T-cell (primary cell): ENCODE results near the gene EPC2. TPM values are rescaled to one million over a fixed set of nuclear protein-coding genes. Genes with fewer than 3 reads are reported as not detected.

Source experiments
- ATAC-seq, 4 experiments: fragments of 200-7000 bp in 3 of 4; fragments of 150-1000 bp in 1 of 4; cut with Tn5 transposase; replicated peaks in 1 of 4; 1 replicate in 3 of 4; 2 replicates in 1 of 4; pipeline ENCODE4 v1.10.0; 2021; ENCODE audit warnings: moderate library complexity in 3 of 4, mild to moderate bottlenecking in 2 of 4, moderate number of reproducible peaks in 1 of 4
- CTCF ChIA-PET, 2 donors: fragments of 300-600 bp; sonication (Branson Sonifier 250); formaldehyde crosslinking; loops; one replicate each; lab custom pipeline; 2022; ENCODE audit warnings: antibody characterized with exemption in 2 of 2; lab: Charles Lee
- POLR2A ChIA-PET, 2 donors: fragments of 300-600 bp; sonication (Branson Sonifier 250); formaldehyde crosslinking; loops; one replicate each; lab custom pipeline; 2022; ENCODE audit warnings: antibody characterized with exemption in 2 of 2; lab: Charles Lee
- DNase-seq, 35 experiments: peaks; one replicate each; pipeline versions ENCODE4 v3.0.0 to v3.0.0-alpha.2; 2013 to 2023
- H3K27ac ChIP-seq: one replicate; pipeline ENCODE4 v1.5.1; 2013; ENCODE audit warnings: low read length
- H3K27me3 ChIP-seq, 2 experiments: replicated peaks in 1 of 2; 1 replicate in 1 of 2; 2 replicates in 1 of 2; pipeline versions ENCODE4 v1.6.1 to v1.7.0; 2013; ENCODE audit warnings: low read length in 1 of 2, mixed read lengths in 1 of 2; ENCODE audit not compliant: control insufficient read depth in 2 of 2, insufficient read depth in 2 of 2; ENCODE audit errors: extremely low read depth in 1 of 2
- H3K36me3 ChIP-seq, 2 donors: 1 replicate in 1 of 2; 2 replicates in 1 of 2; pipeline versions ENCODE4 v1.6.1 to v1.7.0; 2013; ENCODE audit warnings: low read length in 1 of 2; ENCODE audit not compliant: control insufficient read depth in 2 of 2, insufficient read depth in 1 of 2; ENCODE audit errors: extremely low read depth in 1 of 2
- H3K4me1 ChIP-seq, 2 experiments: 1 replicate in 1 of 2; 2 replicates in 1 of 2; pipeline versions ENCODE4 v1.6.1 to v1.7.0; 2013; ENCODE audit warnings: low read length in 2 of 2, mixed read lengths in 1 of 2; ENCODE audit not compliant: insufficient read depth in 2 of 2, control insufficient read depth in 1 of 2; ENCODE audit errors: extremely low read depth in 1 of 2
- H3K4me3 ChIP-seq, 2 donors: 1 replicate in 1 of 2; 2 replicates in 1 of 2; pipeline versions ENCODE4 v1.5.1 to v1.7.0; 2013; ENCODE audit warnings: mild to moderate bottlenecking in 2 of 2, low read length in 1 of 2, moderate library complexity in 1 of 2; ENCODE audit not compliant: control insufficient read depth in 1 of 2; ENCODE audit errors: extremely low read depth in 1 of 2
- H3K9me3 ChIP-seq: 2 replicates; pipeline ENCODE4 v1.7.0; 2013
- H3K27ac Mint-ChIP-seq, 2 donors: one replicate each; pipeline ENCODE4 v1.8.0; 2020 to 2021; ENCODE audit warnings: mild to moderate bottlenecking in 2 of 2, mixed read lengths in 2 of 2
- H3K27me3 Mint-ChIP-seq, 2 donors: one replicate each; pipeline ENCODE4 v1.8.0; 2021 to 2022; ENCODE audit warnings: mixed read lengths in 2 of 2
- H3K36me3 Mint-ChIP-seq: one replicate; pipeline ENCODE4 v1.8.0; 2021; ENCODE audit warnings: mixed read lengths
- H3K4me1 Mint-ChIP-seq, 3 donors: one replicate each; pipeline ENCODE4 v1.8.0; 2020 to 2022; ENCODE audit warnings: mixed read lengths in 3 of 3, mild to moderate bottlenecking in 1 of 3
- H3K4me3 Mint-ChIP-seq, 3 donors: one replicate each; pipeline ENCODE4 v1.8.0; 2020 to 2022; ENCODE audit warnings: mild to moderate bottlenecking in 3 of 3, mixed read lengths in 3 of 3, moderate library complexity in 3 of 3
- H3K9me3 Mint-ChIP-seq, 3 donors: one replicate each; pipeline ENCODE4 v1.8.0; 2020 to 2022; ENCODE audit warnings: mixed read lengths in 3 of 3
- WGBS: methylation state at CpG from one replicate; pipeline ENCODE4 v1.1.5; 2013; ENCODE audit warnings: missing lambda C conversion rate; ENCODE audit not compliant: insufficient coverage; 5-methylcytosine and 5-hydroxymethylcytosine counted together
- total RNA-seq, 35 experiments: library from RNA in 6 of 35; stranded (reverse) in 6 of 35; fragments of 120-200 nt in 1 of 35; gene quantifications; one replicate each; pipeline versions ENCODE4 v1.2.1 to v1.2.4 and lab custom pipeline; 2013 to 2026

EPC2 gene
- total RNA-seq, 5 donors from 2014 or later (not counting 1 experiment from before 2014, with no cell fraction given), result 54.3 to 84.3 (median 66.9) TPM

GRCh38 chr2:148824190-148824589, 179.6 kb downstream of the EPC2 start:
- Histone ChIP-seq H3K4me1 (no peaks in the 10 kb centered on the region), H3K4me3 (no peak overlapping the region), H3K9me3 (no peaks in the 10 kb centered on the region), H3K36me3 (no peaks in the 10 kb centered on the region), H3K27me3 (no peaks in the 10 kb centered on the region), H3K27ac (no peak overlapping the region)
- ATAC-seq (no peak), DNase-seq (no peak)
- Mint-ChIP-seq H3K27me3 (peaks cover 0 to 1% of the 10 kb centered on the region in 2 donors), H3K9me3 (no peaks in the 10 kb centered on the region), H3K4me1 (no peaks in the 10 kb centered on the region), H3K4me3 (no peak overlapping the region), H3K36me3 (no peaks in the 10 kb centered on the region), H3K27ac (no peak overlapping the region)
- CTCF ChIA-PET, result no interaction called here
- no CpG with 5 or more reads among the region's 1 CpG for WGBS
- POLR2A ChIA-PET, result no interaction called here

GRCh38 chr2:148826791-148827190, 182.2 kb downstream of the EPC2 start:
- no peak overlapping the region for H3K27ac Mint-ChIP-seq
- no peaks in the 10 kb centered on the region for H3K36me3 ChIP-seq
- ChIA-PET POLR2A (no interaction called here), CTCF (no interaction called here)
- no peaks in the 10 kb centered on the region for H3K36me3 Mint-ChIP-seq
- ATAC-seq (no peak), DNase-seq (no peak)
- no peak overlapping the region for H3K4me3 ChIP-seq
- no peaks in the 10 kb centered on the region for H3K9me3 ChIP-seq
- peaks cover 0 to 3% of the 10 kb centered on the region in 2 experiments for H3K27me3 ChIP-seq
- no peaks in the 10 kb centered on the region for H3K4me1 Mint-ChIP-seq
- no peak overlapping the region for H3K27ac ChIP-seq
- H3K4me1 ChIP-seq, result no peaks in the 10 kb centered on the region
- no peaks in the 10 kb centered on the region for H3K9me3 Mint-ChIP-seq
- peaks cover 0 to 9% of the 10 kb centered on the region in 2 donors for H3K27me3 Mint-ChIP-seq
- H3K4me3 Mint-ChIP-seq, result no peak overlapping the region

GRCh38 chr2:148828941-148829340, 184.4 kb downstream of the EPC2 start:
- Histone ChIP-seq H3K4me3 (no peak overlapping the region), H3K27me3 (peaks cover 0 to 3% of the 10 kb centered on the region in 2 experiments), H3K4me1 (no peaks in the 10 kb centered on the region), H3K27ac (no peak overlapping the region), H3K36me3 (no peaks in the 10 kb centered on the region), H3K9me3 (no peaks in the 10 kb centered on the region)
- Mint-ChIP-seq H3K4me1 (no peaks in the 10 kb centered on the region), H3K4me3 (no peak overlapping the region), H3K27ac (no peak overlapping the region), H3K27me3 (peaks cover 0 to 11% of the 10 kb centered on the region in 2 donors), H3K9me3 (no peaks in the 10 kb centered on the region), H3K36me3 (no peaks in the 10 kb centered on the region)
- no peak for ATAC-seq
- no CpG with 5 or more reads among the region's 2 CpGs for WGBS
- POLR2A ChIA-PET, result no interaction called here
- no peak for DNase-seq
- CTCF ChIA-PET, result no interaction called here

GRCh38 chr2:148829618-148830017, 185.1 kb downstream of the EPC2 start:
- DNase-seq (no peak), ATAC-seq (no peak)
- no peaks in the 10 kb centered on the region for H3K4me1 Mint-ChIP-seq
- H3K27me3 ChIP-seq, result peaks cover 0 to 4% of the 10 kb centered on the region in 2 experiments
- no peaks in the 10 kb centered on the region for H3K4me1 ChIP-seq
- no peaks in the 10 kb centered on the region for H3K9me3 ChIP-seq
- ChIA-PET CTCF (no interaction called here), POLR2A (no interaction called here)
- H3K27me3 Mint-ChIP-seq, result peaks cover 0 to 10% of the 10 kb centered on the region in 2 donors
- no CpG with 5 or more reads among the region's 3 CpGs for WGBS
- H3K27ac ChIP-seq, result no peak overlapping the region
- H3K36me3 ChIP-seq, result no peaks in the 10 kb centered on the region
- no peak overlapping the region for H3K4me3 ChIP-seq
- no peaks in the 10 kb centered on the region for H3K9me3 Mint-ChIP-seq
- H3K36me3 Mint-ChIP-seq, result no peaks in the 10 kb centered on the region
- H3K4me3 Mint-ChIP-seq, result no peak overlapping the region
- no peak overlapping the region for H3K27ac Mint-ChIP-seq

- CTCF ChIA-PET, result no interaction called here
- no peak for DNase-seq
- ATAC-seq, result no peak
- H3K4me3 Mint-ChIP-seq, result no peak overlapping the region
- 81% methylated on average over 3 of the region's 7 CpGs for WGBS
- H3K27me3 Mint-ChIP-seq, result peaks cover 12% of the 10 kb centered on the region in 2 donors
- no peak overlapping the region for H3K27ac Mint-ChIP-seq
- Histone ChIP-seq H3K36me3 (no peaks in the 10 kb centered on the region), H3K4me3 (no peak overlapping the region), H3K4me1 (no peaks in the 10 kb centered on the region), H3K27me3 (peaks cover 0 to 10% of the 10 kb centered on the region in 2 experiments), H3K9me3 (no peaks in the 10 kb centered on the region), H3K27ac (no peak overlapping the region)
- H3K36me3 Mint-ChIP-seq, result no peaks in the 10 kb centered on the region
- H3K4me1 Mint-ChIP-seq, result no peaks in the 10 kb centered on the region
- POLR2A ChIA-PET, result no interaction called here
- H3K9me3 Mint-ChIP-seq, result no peaks in the 10 kb centered on the region
Measured at GRCh38 chr2:148832637-148833036, 188.1 kb downstream of the EPC2 start.

Other genes with a start within 250 kb of the EPC2 start
- gene KIF5C, start 230.5 kb downstream of the EPC2 start, total RNA-seq, result 10 to 100 TPM in 3 of 5 donors, 1 to 10 TPM in 2; 9.4 to 17.0 (median 14.7) TPM